ENCODE data around the gene MRNIP.

Gene MRNIP

DNA sequence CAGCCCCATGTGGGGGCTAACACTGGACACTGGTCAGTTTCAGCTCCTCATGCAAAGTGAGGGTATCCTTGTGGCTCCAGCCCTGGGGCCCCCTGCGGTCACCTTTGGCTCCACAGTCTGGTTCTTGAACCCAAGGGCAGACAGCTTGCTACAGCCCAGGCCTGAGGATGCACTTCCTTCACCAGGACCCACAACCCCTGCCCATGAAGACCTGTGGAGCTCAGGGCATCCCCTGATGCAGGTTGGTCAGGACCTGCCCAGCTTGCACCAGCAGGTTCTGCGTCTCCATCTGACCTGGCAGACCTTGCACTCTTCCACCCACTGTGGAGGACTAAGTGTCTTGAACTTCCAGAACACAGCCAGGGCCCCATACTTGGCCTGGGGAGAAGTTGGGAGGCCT, 3.7 kb upstream of the MRNIP start:
- H3K4me3 ChIP-seq (ENCODE audit: low read depth, low read length), result no peak overlapping the region
- H3K9me3 ChIP-seq (ENCODE audit: control insufficient read depth, insufficient read depth, low read depth, low read length), result no peaks in the 10 kb centered on the region; the same call in 1 of the 2 replicates
- no peaks in the 10 kb centered on the region for H3K27me3 ChIP-seq (ENCODE audit: control insufficient read depth, insufficient read depth, low read length)
- H3K4me1 ChIP-seq (ENCODE audit: control insufficient read depth, insufficient read depth, low read length), result 0 out of 2 replicates have a peak, but pooled peaks cover 4% of the 10 kb centered on the region
- H3K9ac ChIP-seq (ENCODE audit: low read length), result no peak overlapping the region
- H3K27ac ChIP-seq (ENCODE audit: low read depth, low read length), result no peak overlapping the region
- H3K36me3 ChIP-seq (ENCODE audit: control insufficient read depth, insufficient read depth, low read length), result peaks cover 49% of the 10 kb centered on the region

GRCh38 chr5:179860301-179860700, 1.7 kb upstream of the MRNIP start:
- Histone ChIP-seq H3K9ac (ENCODE audit: low read length) (no peak overlapping the region), H3K4me1 (ENCODE audit: control insufficient read depth, insufficient read depth, low read length) (0 out of 2 replicates have a peak, but pooled peaks cover 4% of the 10 kb centered on the region), H3K9me3 (ENCODE audit: control insufficient read depth, insufficient read depth, low read depth, low read length) (no peaks in the 10 kb centered on the region; the same call in 1 of the 2 replicates), H3K4me3 (ENCODE audit: low read depth, low read length) (no peak overlapping the region), H3K27ac (ENCODE audit: low read depth, low read length) (no peak overlapping the region), H3K27me3 (ENCODE audit: control insufficient read depth, insufficient read depth, low read length) (no peaks in the 10 kb centered on the region), H3K36me3 (ENCODE audit: control insufficient read depth, insufficient read depth, low read length) (peaks cover 31% of the 10 kb centered on the region)

DNA sequence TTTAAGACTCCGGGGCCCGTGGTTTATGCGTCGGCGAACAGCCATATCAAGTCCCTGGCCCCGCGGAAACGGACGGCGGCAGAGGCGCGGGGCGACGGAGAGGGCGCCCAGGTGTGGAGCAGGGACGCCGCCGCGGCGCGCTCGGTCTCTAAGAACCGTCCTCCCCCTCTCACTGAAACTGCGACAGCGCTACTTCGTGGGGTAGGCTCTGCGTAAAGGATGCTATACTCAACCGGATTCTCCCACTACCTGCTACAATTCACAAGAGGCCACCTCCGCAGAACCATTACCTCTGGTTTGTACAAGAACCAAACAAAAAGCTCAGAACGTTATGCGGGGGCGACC, 404 bp downstream of the MRNIP start:
- peaks cover 12% of the 10 kb centered on the region for H3K36me3 ChIP-seq (ENCODE audit: control insufficient read depth, insufficient read depth, low read length)
- no peaks in the 10 kb centered on the region for H3K27me3 ChIP-seq (ENCODE audit: control insufficient read depth, insufficient read depth, low read length)
- H3K27ac ChIP-seq (ENCODE audit: low read depth, low read length), result no peak overlapping the region
- H3K4me3 ChIP-seq (ENCODE audit: low read depth, low read length), result peak overlapping the region; percentile 93
- H3K4me1 ChIP-seq (ENCODE audit: control insufficient read depth, insufficient read depth, low read length), result 0 out of 2 replicates have a peak, but pooled peaks cover 4% of the 10 kb centered on the region
- H3K9me3 ChIP-seq (ENCODE audit: control insufficient read depth, insufficient read depth, low read depth, low read length), result no peaks in the 10 kb centered on the region; the same call in 1 of the 2 replicates
- peak overlapping the region; percentile 90 for H3K9ac ChIP-seq (ENCODE audit: low read length)

- no peak overlapping the region for H3K27ac ChIP-seq (ENCODE audit: low read depth, low read length)
- no peak overlapping the region for H3K4me3 ChIP-seq (ENCODE audit: low read depth, low read length)
- H3K9ac ChIP-seq (ENCODE audit: low read length), result no peak overlapping the region
- H3K36me3 ChIP-seq (ENCODE audit: control insufficient read depth, insufficient read depth, low read length), result peaks cover 31% of the 10 kb centered on the region
- H3K27me3 ChIP-seq (ENCODE audit: control insufficient read depth, insufficient read depth, low read length), result no peaks in the 10 kb centered on the region
- no peaks in the 10 kb centered on the region for H3K4me1 ChIP-seq (ENCODE audit: control insufficient read depth, insufficient read depth, low read length)
- no peaks in the 10 kb centered on the region for H3K9me3 ChIP-seq (ENCODE audit: control insufficient read depth, insufficient read depth, low read depth, low read length)
These were observed 4.3 kb downstream of the MRNIP start for GRCh38 chr5:179854356-179854755.

DNA sequence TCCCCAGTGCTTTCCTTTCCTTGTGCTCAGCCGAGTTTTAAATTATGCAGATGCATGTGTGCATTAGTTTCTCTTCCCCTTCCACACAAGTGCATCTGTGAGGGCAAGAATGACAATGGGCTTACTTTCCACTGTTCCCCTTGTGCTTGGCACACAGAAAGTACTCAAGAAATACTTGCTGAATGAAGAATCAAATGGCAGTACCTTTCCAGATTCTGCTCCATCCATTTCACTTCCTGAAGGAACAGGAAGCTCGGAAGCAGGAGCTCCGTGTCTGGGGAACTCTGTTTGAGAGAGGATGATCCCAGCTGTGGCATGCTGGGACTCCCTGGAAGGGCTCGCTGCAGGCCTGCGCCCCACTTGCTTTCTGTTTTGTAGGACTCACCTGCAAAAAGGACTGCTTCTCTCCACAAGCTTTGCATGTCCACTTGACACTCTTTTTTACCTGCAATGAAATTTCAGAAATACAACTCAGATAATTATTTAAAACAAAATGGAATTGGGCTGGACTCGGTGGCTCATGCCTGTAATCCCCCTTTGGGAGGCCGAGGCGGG, 5.5 kb downstream of the MRNIP start:
- Histone ChIP-seq H3K9ac (ENCODE audit: low read length) (no peak overlapping the region), H3K27me3 (ENCODE audit: control insufficient read depth, insufficient read depth, low read length) (no peaks in the 10 kb centered on the region), H3K4me3 (ENCODE audit: low read depth, low read length) (no peak overlapping the region), H3K36me3 (ENCODE audit: control insufficient read depth, insufficient read depth, low read length) (peaks cover 44% of the 10 kb centered on the region), H3K9me3 (ENCODE audit: control insufficient read depth, insufficient read depth, low read depth, low read length) (no peaks in the 10 kb centered on the region), H3K27ac (ENCODE audit: low read depth, low read length) (no peak overlapping the region), H3K4me1 (ENCODE audit: control insufficient read depth, insufficient read depth, low read length) (no peaks in the 10 kb centered on the region)

DNA sequence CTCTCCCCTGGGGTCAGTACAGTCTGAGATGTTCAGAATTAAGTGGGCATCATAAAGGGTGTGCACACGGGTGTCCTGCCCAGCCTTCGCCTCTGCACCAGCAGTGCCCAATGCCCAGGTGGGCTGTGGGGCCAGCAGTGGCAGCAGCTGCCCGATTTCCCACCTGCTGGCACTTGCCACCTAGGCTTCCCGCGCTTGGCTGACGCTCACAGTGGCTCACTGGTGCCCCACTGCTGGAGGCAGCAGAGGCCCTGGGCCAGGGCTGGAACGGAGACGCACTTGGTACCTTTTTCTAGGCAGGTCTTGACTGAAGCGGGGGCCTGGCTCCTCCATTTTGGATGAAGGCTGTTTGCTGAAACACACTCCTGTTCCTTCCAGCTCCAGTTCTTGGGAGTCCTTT, 17.0 kb downstream of the MRNIP start:
- no peak overlapping the region for H3K4me3 ChIP-seq (ENCODE audit: low read depth, low read length)
- H3K9me3 ChIP-seq (ENCODE audit: control insufficient read depth, insufficient read depth, low read depth, low read length), result peaks cover 6% of the 10 kb centered on the region; the same call in 1 of the 2 replicates
- H3K36me3 ChIP-seq (ENCODE audit: control insufficient read depth, insufficient read depth, low read length), result peaks cover 72% of the 10 kb centered on the region
- no peaks in the 10 kb centered on the region for H3K27me3 ChIP-seq (ENCODE audit: control insufficient read depth, insufficient read depth, low read length)
- H3K27ac ChIP-seq (ENCODE audit: low read depth, low read length), result no peak overlapping the region
- H3K4me1 ChIP-seq (ENCODE audit: control insufficient read depth, insufficient read depth, low read length), result no peaks in the 10 kb centered on the region
- no peak overlapping the region for H3K9ac ChIP-seq (ENCODE audit: low read length)

- no peak overlapping the region for H3K4me3 ChIP-seq (ENCODE audit: low read depth, low read length)
- no peak overlapping the region for H3K9ac ChIP-seq (ENCODE audit: low read length)
- no peak overlapping the region for H3K27ac ChIP-seq (ENCODE audit: low read depth, low read length)
- no peaks in the 10 kb centered on the region for H3K4me1 ChIP-seq (ENCODE audit: control insufficient read depth, insufficient read depth, low read length)
- peaks cover 4% of the 10 kb centered on the region; the same call in 1 of the 2 replicates for H3K9me3 ChIP-seq (ENCODE audit: control insufficient read depth, insufficient read depth, low read depth, low read length)
- H3K27me3 ChIP-seq (ENCODE audit: control insufficient read depth, insufficient read depth, low read length), result no peaks in the 10 kb centered on the region
- peaks cover 73% of the 10 kb centered on the region for H3K36me3 ChIP-seq (ENCODE audit: control insufficient read depth, insufficient read depth, low read length)
These were observed 17.9 kb downstream of the MRNIP start for GRCh38 chr5:179840766-179841165.

DNA sequence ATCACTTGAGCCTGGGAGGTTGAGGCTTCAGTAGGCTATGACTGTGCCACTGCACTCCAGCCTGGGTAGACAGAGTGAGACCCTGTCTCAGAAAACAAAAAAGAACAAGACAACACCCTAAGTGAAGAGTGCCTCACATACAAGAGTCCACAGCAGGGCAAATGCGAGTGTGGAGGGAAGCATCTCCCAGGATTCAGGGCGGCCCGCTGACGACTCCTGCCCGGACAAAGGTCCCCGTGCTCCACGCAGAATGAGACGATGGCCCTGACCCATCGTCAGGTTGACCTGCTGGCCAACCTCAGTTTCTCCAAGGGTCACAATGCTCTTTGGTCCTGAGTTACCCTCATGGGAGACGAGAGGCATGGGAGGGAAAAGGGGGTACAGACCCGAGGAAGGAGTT, 18.3 kb downstream of the MRNIP start:
- no peak overlapping the region for H3K27ac ChIP-seq (ENCODE audit: low read depth, low read length)
- no peak overlapping the region for H3K9ac ChIP-seq (ENCODE audit: low read length)
- no peaks in the 10 kb centered on the region for H3K4me1 ChIP-seq (ENCODE audit: control insufficient read depth, insufficient read depth, low read length)
- peaks cover 75% of the 10 kb centered on the region for H3K36me3 ChIP-seq (ENCODE audit: control insufficient read depth, insufficient read depth, low read length)
- H3K4me3 ChIP-seq (ENCODE audit: low read depth, low read length), result no peak overlapping the region
- H3K27me3 ChIP-seq (ENCODE audit: control insufficient read depth, insufficient read depth, low read length), result no peaks in the 10 kb centered on the region
- peaks cover 2% of the 10 kb centered on the region; the same call in 1 of the 2 replicates for H3K9me3 ChIP-seq (ENCODE audit: control insufficient read depth, insufficient read depth, low read depth, low read length)

DNA sequence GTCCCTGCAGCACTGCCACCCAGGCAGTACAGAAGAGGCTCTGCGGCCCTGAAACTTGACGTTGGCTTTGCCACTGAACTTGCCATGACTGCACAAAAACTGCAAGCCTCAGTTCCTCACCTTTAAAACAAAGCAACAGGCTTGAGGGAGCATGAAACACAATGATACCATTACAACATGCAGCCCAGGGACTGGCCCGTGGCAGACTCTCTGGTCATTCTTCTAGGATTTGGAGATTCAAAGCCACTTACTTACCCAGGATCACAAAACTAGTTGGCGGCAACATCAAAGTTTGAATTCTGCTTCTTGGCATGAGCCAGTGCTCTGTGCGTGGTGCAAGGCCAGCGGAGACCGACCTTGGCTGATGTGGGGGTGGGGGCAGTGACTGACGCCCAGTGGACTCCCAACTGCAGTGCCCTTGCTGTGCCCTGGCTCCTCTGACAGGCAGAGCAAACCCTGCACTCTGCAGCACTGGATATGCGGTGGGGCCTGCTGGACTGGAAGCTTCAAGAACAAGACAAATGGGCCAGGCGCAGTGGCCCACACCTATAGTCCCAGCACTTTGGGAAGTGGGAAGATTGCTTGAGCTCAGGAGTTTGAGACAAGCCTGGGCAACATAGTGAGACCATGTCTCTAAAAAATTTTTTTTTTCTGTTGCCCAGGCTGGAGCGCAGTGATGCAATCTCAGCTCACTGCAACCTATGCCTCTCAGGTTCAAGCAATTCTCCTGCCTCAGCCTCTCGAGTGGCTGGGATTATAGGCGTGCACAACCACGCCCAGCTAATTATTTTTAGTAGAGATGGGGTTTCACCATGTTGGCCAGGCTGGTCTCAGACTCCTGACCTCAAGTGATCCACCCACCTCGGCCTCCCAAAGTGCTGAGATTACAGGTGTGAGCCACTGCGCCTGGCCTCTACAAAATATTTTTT, 19.0 kb downstream of the MRNIP start:
- Histone ChIP-seq H3K36me3 (ENCODE audit: control insufficient read depth, insufficient read depth, low read length) (peaks cover 75% of the 10 kb centered on the region), H3K27ac (ENCODE audit: low read depth, low read length) (no peak overlapping the region; the same call in 1 of the 2 replicates)

DNA sequence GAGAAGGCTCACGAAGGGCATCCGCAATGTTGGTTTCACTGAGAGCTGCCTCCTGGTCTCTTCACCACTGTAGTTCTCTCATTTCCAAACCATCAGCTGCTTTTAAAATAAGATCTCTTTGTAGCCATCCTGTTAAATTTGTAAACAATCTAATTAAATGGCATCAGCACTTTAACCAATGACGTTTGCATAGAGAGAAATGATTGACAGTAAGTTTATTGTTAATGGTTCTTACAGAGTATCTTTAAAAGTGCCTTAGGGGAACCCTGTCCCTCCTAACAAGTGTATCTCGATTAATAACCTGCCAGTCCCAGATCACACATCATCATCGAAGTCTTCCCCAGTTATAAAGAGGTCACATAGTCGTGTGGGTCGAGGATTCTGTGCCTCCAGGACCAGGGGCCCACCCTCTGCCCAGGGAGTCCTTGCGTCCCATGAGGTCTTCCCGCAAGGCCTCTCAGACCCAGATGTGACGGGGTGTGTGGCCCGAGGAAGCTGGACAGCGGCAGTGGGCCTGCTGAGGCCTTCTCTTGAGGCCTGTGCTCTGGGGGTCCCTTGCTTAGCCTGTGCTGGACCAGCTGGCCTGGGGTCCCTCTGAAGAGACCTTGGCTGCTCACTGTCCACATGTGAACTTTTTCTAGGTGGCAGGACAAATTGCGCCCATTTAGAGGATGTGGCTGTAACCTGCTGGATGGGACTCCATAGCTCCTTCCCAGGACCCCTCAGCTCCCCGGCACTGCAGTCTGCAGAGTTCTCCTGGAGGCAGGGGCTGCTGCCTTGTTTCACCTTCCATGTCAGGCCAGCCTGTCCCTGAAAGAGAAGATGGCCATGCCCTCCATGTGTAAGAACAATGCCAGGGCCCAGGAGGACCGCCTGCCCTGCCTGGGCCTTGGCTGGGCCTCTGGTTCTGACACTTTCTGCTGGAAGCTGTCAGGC, 21.3 kb downstream of the MRNIP start:
- Histone ChIP-seq H3K9ac (ENCODE audit: low read length) (no peak overlapping the region), H3K27me3 (ENCODE audit: control insufficient read depth, insufficient read depth, low read length) (no peaks in the 10 kb centered on the region), H3K4me1 (ENCODE audit: control insufficient read depth, insufficient read depth, low read length) (no peaks in the 10 kb centered on the region), H3K36me3 (ENCODE audit: control insufficient read depth, insufficient read depth, low read length) (peaks cover 85% of the 10 kb centered on the region), H3K9me3 (ENCODE audit: control insufficient read depth, insufficient read depth, low read depth, low read length) (no peaks in the 10 kb centered on the region), H3K27ac (ENCODE audit: low read depth, low read length) (no peak overlapping the region), H3K4me3 (ENCODE audit: low read depth, low read length) (no peak overlapping the region)

More for the DNA sequence above, 19.0 kb downstream of the MRNIP start:
- Histone ChIP-seq H3K27me3 (ENCODE audit: control insufficient read depth, insufficient read depth, low read length) (no peaks in the 10 kb centered on the region), H3K4me1 (ENCODE audit: control insufficient read depth, insufficient read depth, low read length) (no peaks in the 10 kb centered on the region), H3K9me3 (ENCODE audit: control insufficient read depth, insufficient read depth, low read depth, low read length) (no peaks in the 10 kb centered on the region), H3K4me3 (ENCODE audit: low read depth, low read length) (no peak overlapping the region), H3K9ac (ENCODE audit: low read length) (no peak overlapping the region)

Measured in HUES6 (cell line).